HepG2 (cell line): ENCODE data around the gene G6PC2. TPM values are rescaled to one million over a fixed set of nuclear protein-coding genes. Genes with fewer than 3 reads are reported as not detected.

Source experiments
- CEBPZ ChIP-seq: IDR thresholded peaks from 2 replicates; pipeline ENCODE4 v1.6.1; 2012; ENCODE audit warnings: low read length, improper control_type of control experiment
- CENPX ChIP-seq: sonication (generic); formaldehyde crosslinking; IDR thresholded peaks from 2 replicates; pipeline ENCODE4 v1.9.0; 2021; ENCODE audit warnings: mild to moderate bottlenecking, missing genetic modification reagents, moderate library complexity
- HOXA9 ChIP-seq: sonication (generic); formaldehyde crosslinking; IDR thresholded peaks from 2 replicates; pipeline ENCODE4 v1.8.1; 2022; ENCODE audit warnings: missing genetic modification reagents, mild to moderate bottlenecking, moderate library complexity, borderline replicate concordance
- KLF13 ChIP-seq: sonication (generic); formaldehyde crosslinking; IDR thresholded peaks from 2 replicates; pipeline ENCODE4 v1.4.0; 2020; ENCODE audit warnings: mild to moderate bottlenecking, missing genetic modification reagents
- NFE2L1 ChIP-seq: sonication (generic); formaldehyde crosslinking; IDR thresholded peaks from 2 replicates; pipeline ENCODE4 v1.4.0; 2020; ENCODE audit warnings: missing genetic modification reagents, mild to moderate bottlenecking, borderline replicate concordance
- NR2F2 ChIP-seq: IDR thresholded peaks from 2 replicates; pipeline ENCODE4 v1.6.1; 2012; ENCODE audit warnings: low read depth, inconsistent platforms, borderline replicate concordance
- RAD51 ChIP-seq: fragments of 450-650 bp; IDR thresholded peaks from 2 replicates; pipeline ENCODE4 v1.6.1; 2016; ENCODE audit warnings: borderline replicate concordance
- ZNF160 ChIP-seq: sonication (generic); formaldehyde crosslinking; IDR thresholded peaks from 2 replicates; pipeline ENCODE4 v1.8.0; 2022; ENCODE audit warnings: mild to moderate bottlenecking, inconsistent platforms, missing genetic modification reagents
- ZNF567 ChIP-seq: sonication (generic); formaldehyde crosslinking; IDR thresholded peaks from 2 replicates; pipeline ENCODE4 v1.8.1; 2023; ENCODE audit warnings: mild to moderate bottlenecking, missing genetic modification reagents, borderline replicate concordance
- ZNF672 ChIP-seq: sonication (generic); formaldehyde crosslinking; IDR thresholded peaks from 2 replicates; pipeline ENCODE4 v1.8.1; 2022; ENCODE audit warnings: missing genetic modification reagents
- ZNF687 ChIP-seq: sonication (generic); formaldehyde crosslinking; IDR thresholded peaks from 2 replicates; pipeline ENCODE4 v1.5.1; 2020; ENCODE audit warnings: mild to moderate bottlenecking, missing genetic modification reagents, moderate library complexity
- ZNF770 ChIP-seq: sonication (generic); formaldehyde crosslinking; IDR thresholded peaks from 2 replicates; pipeline ENCODE4 v1.5.0; 2020; ENCODE audit warnings: mild to moderate bottlenecking, missing genetic modification reagents
- polyA plus RNA-seq, 8 experiments: library from polyadenylated mRNA; depleted of rRNA in 3 of 8; stranded (reverse) in 7 of 8; unstranded in 1 of 8; fragments of >200 nt; fragmentation: Illumina TruSeq in 4 of 8; extraction: Trizol in 4 of 8; gene quantifications; 2 replicates each; pipeline versions ENCODE4 v1.2.1 to v1.2.3, GENCODE V29; 2011 to 2016; ENCODE audit warnings: low read depth in 4 of 8, missing spikeins in 1 of 8, mixed read lengths in 1 of 8; ENCODE audit not compliant: insufficient read depth in 1 of 8
- total RNA-seq, 5 experiments: library from RNA; depleted of rRNA; stranded (reverse); fragments of >200 nt; fragmentation: Illumina TruSeq; extraction: Trizol; gene quantifications; 2 replicates each; pipeline ENCODE4 v1.2.3, GENCODE V29; 2016; ENCODE audit warnings: low read depth in 1 of 5
- TF ChIP-seq, protein P1 (sequence below): sonication (generic); formaldehyde crosslinking; IDR thresholded peaks from 2 replicates; pipeline ENCODE4 v1.4.0; 2020; ENCODE audit warnings: missing genetic modification reagents, borderline replicate concordance
- TF ChIP-seq, protein P2 (sequence below): sonication (generic); formaldehyde crosslinking; IDR thresholded peaks from 2 replicates; pipeline ENCODE4 v1.5.0; 2020; ENCODE audit warnings: missing genetic modification reagents

The G6PC2 gene
- total and polyA plus RNA-seq, 2 of the 13 experiments (the other 11 are each of a cell fraction or from before 2014, with no cell fraction given) = not detected

DNA sequence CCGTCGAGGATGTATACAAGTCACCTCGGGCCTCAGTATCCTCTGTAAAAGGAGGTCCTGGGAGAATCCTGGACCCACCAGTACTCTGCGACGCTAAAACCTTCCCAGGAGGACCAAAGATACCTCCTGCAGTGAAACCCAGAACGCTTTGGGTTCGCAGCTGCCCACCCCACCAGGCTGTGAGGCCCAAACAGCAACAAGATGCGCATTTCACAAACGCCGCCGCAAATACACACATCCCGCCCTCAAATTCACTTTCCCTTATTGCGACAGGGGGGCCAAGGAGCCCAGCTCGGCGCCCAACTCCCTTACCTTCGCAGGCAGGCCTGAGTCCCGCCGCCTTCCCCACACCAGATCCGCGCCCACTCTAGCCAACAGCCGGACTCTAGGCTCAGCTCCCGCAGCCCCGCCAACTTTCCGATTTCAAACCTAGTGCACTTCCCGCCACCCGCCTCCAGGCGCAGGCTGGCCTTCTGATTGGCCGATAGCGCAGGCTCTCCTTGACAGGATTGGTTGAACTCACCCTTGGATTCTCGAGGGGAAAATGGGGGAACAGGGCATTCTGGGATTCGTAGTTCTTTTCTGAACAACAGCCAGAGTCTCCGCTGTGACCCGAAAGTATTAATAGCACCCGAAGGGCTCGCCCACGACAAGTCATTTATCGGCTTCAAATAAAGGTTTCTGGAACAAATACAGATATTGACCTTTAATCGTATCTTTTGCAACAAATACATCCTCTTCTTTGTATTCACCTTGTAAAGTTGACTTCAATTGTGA lies 10.9 kb upstream of the G6PC2 start, which contains the start of gene SPC25 (continued):
- no peak for TF ChIP-seq ZNF672 (CRISPR knock-in tag)
- TF ChIP-seq, protein P1, sequence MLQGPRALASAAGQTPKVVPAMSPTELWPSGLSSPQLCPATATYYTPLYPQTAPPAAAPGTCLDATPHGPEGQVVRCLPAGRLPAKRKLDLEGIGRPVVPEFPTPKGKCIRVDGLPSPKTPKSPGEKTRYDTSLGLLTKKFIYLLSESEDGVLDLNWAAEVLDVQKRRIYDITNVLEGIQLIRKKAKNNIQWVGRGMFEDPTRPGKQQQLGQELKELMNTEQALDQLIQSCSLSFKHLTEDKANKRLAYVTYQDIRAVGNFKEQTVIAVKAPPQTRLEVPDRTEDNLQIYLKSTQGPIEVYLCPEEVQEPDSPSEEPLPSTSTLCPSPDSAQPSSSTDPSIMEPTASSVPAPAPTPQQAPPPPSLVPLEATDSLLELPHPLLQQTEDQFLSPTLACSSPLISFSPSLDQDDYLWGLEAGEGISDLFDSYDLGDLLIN (CRISPR knock-in tag) = peak; percentile 99; the same call in 1 of the 2 replicates
- TF ChIP-seq ZNF770 (CRISPR knock-in tag) = no peak
- TF ChIP-seq ZNF567 = 0 out of 2 replicates have a peak, but pooled peaks have one; percentile 89
- no peak; the same call in 1 of the 2 replicates for TF ChIP-seq NR2F2
- TF ChIP-seq ZNF687 (CRISPR knock-in tag) = peak; percentile 82
- no peak for TF ChIP-seq RAD51
- no peak for TF ChIP-seq CENPX (CRISPR knock-in tag)
- TF ChIP-seq ZNF160 (CRISPR knock-in tag) = no peak
- TF ChIP-seq CEBPZ = no peak
- TF ChIP-seq, protein P2, sequence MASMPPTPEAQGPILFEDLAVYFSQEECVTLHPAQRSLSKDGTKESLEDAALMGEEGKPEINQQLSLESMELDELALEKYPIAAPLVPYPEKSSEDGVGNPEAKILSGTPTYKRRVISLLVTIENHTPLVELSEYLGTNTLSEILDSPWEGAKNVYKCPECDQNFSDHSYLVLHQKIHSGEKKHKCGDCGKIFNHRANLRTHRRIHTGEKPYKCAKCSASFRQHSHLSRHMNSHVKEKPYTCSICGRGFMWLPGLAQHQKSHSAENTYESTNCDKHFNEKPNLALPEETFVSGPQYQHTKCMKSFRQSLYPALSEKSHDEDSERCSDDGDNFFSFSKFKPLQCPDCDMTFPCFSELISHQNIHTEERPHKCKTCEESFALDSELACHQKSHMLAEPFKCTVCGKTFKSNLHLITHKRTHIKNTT = no peak
- TF ChIP-seq KLF13 (CRISPR knock-in tag) = peak; percentile 94; the same call in 1 of the 2 replicates
- TF ChIP-seq HOXA9 (CRISPR knock-in tag) = no peak
- TF ChIP-seq NFE2L1 (CRISPR knock-in tag) = peak; percentile 50; the same call in 1 of the 2 replicates
